ENCODE data around the gene OR2T1. TPM values are rescaled to one million over a fixed set of nuclear protein-coding genes. Genes with fewer than 3 reads are reported as not detected.
"Not testable (repeated sequence)": the region's sequence is repeated elsewhere in the genome, so short reads cannot be mapped to it uniquely, and the experiment has no call there.

The OR2T1 gene
- total RNA-seq, 1 donor from 2014 or later, result not detected

GRCh38 chr1:248421384-248421783 lies 18.5 kb downstream of the OR2T1 start:
- Histone ChIP-seq H3K27ac (ENCODE audit: low read depth, low read length) (no peak overlapping the region), H3K4me2 (ENCODE audit: low read length) (no peak overlapping the region), H3K79me2 (ENCODE audit: insufficient read depth, low read length) (no peaks in the 10 kb centered on the region), H3K9ac (ENCODE audit: low read length) (no peak overlapping the region), H2AFZ (ENCODE audit: low read depth, low read length) (no peak overlapping the region), H3K36me3 (ENCODE audit: insufficient read depth, low read length) (no peaks in the 10 kb centered on the region), H3K9me3 (ENCODE audit: insufficient read depth, low read depth, low read length) (peaks cover 7% of the 10 kb centered on the region), H3K4me3 (ENCODE audit: insufficient read depth, low read depth, low read length) (no peak overlapping the region), H4K20me1 (ENCODE audit: insufficient read depth, low read length) (no peaks in the 10 kb centered on the region), H3K27me3 (ENCODE audit: insufficient read depth, low read length) (no peaks in the 10 kb centered on the region), H3K4me1 (ENCODE audit: insufficient read depth, low read length) (no peaks in the 10 kb centered on the region)
- FAIRE-seq, result no peak
- no peaks in the 10 kb centered on the region for H3K36me3 Mint-ChIP-seq (ENCODE audit: low read depth, unreplicated experiment)
- H3K4me3 Mint-ChIP-seq (ENCODE audit: unreplicated experiment), result no peak overlapping the region
- no peaks in the 10 kb centered on the region for H3K4me1 Mint-ChIP-seq (ENCODE audit: low read depth, unreplicated experiment)
- no peak overlapping the region for H3K27ac Mint-ChIP-seq (ENCODE audit: unreplicated experiment)
- TF ChIP-seq, protein P1, sequence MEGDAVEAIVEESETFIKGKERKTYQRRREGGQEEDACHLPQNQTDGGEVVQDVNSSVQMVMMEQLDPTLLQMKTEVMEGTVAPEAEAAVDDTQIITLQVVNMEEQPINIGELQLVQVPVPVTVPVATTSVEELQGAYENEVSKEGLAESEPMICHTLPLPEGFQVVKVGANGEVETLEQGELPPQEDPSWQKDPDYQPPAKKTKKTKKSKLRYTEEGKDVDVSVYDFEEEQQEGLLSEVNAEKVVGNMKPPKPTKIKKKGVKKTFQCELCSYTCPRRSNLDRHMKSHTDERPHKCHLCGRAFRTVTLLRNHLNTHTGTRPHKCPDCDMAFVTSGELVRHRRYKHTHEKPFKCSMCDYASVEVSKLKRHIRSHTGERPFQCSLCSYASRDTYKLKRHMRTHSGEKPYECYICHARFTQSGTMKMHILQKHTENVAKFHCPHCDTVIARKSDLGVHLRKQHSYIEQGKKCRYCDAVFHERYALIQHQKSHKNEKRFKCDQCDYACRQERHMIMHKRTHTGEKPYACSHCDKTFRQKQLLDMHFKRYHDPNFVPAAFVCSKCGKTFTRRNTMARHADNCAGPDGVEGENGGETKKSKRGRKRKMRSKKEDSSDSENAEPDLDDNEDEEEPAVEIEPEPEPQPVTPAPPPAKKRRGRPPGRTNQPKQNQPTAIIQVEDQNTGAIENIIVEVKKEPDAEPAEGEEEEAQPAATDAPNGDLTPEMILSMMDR (IDR thresholded peaks at IDR 0.05; ENCODE audit: insufficient read depth, low read depth, low read length), result no peak
- TF ChIP-seq EZH2 (IDR thresholded peaks at IDR 0.05; ENCODE audit: insufficient read depth, low read length), result no peak
- peak; percentile 4 for DNase-seq (ENCODE audit: low read depth)
- no peaks in the 10 kb centered on the region for H3K27me3 Mint-ChIP-seq (ENCODE audit: low read depth, unreplicated experiment)
- H3K9me3 Mint-ChIP-seq (ENCODE audit: unreplicated experiment), result peaks cover 8% of the 10 kb centered on the region

DNA sequence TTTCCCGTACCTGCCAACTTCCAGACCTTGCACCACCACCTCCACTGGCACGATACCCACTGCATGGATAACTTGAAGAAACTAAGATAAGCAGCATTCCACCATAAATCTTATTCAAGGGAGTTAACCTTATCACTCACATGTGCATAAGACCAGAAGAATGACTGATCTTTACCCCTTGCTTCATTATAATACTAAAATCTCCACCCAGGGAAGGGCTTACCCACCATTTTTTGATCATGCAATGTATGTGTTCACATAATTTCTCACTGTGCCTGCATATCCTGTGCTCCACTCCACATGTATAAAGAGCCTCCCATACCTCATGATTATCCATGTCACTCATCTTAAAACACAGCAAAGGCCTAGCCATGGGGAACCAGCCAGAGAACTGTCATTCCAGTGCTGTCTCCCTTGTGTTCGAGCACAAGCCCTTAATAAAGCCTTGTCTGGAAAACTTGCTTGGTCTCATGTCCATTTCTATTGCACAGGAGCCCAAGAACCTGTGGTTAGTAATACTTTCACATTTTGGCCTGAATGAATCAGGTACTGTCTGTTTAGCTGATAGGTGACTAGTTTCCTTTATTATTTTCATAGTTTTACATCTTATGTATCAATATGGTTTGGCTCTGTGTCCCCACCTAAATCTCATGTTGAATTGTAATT lies 24.8 kb downstream of the OR2T1 start:
- DNase-seq (ENCODE audit: low read depth); H3K36me3 Mint-ChIP-seq (ENCODE audit: low read depth, unreplicated experiment); FAIRE-seq; H3K4me1 ChIP-seq (ENCODE audit: insufficient read depth, low read length); H4K20me1 ChIP-seq (ENCODE audit: insufficient read depth, low read length); H3K9ac ChIP-seq (ENCODE audit: low read length); H3K4me3 Mint-ChIP-seq (ENCODE audit: unreplicated experiment); H3K27me3 ChIP-seq (ENCODE audit: insufficient read depth, low read length); H3K27ac ChIP-seq (ENCODE audit: low read depth, low read length); H3K27me3 Mint-ChIP-seq (ENCODE audit: low read depth, unreplicated experiment); H3K27ac Mint-ChIP-seq (ENCODE audit: unreplicated experiment); H3K9me3 ChIP-seq (ENCODE audit: insufficient read depth, low read depth, low read length); H3K4me3 ChIP-seq (ENCODE audit: insufficient read depth, low read depth, low read length); H3K4me1 Mint-ChIP-seq (ENCODE audit: low read depth, unreplicated experiment); H3K4me2 ChIP-seq (ENCODE audit: low read length); H3K36me3 ChIP-seq (ENCODE audit: insufficient read depth, low read length); H3K79me2 ChIP-seq (ENCODE audit: insufficient read depth, low read length); H2AFZ ChIP-seq (ENCODE audit: low read depth, low read length): not testable (repeated sequence)
- H3K9me3 Mint-ChIP-seq (ENCODE audit: unreplicated experiment), result peaks cover 16% of the 10 kb centered on the region

DNA sequence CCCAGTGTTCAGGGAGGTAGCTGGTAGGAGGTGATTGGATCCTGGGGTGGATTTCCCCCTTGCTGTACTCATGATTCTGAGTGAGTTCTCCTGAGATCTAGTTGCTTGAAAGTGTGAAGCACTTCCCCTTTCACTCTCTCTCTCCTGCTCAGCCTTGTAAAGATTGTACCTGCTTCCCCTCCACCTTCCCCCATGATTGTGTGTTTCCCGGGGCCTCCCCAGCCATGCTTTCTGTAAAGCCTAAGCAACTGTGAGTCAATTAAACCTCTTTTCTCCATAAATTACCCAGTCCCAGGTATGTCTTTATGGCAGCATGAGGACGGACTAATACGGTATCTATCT lies 25.3 kb downstream of the OR2T1 start:
- not testable (repeated sequence) for H3K27ac Mint-ChIP-seq (ENCODE audit: unreplicated experiment); H3K4me2 ChIP-seq (ENCODE audit: low read length); H3K36me3 Mint-ChIP-seq (ENCODE audit: low read depth, unreplicated experiment); H3K27me3 Mint-ChIP-seq (ENCODE audit: low read depth, unreplicated experiment); H3K9ac ChIP-seq (ENCODE audit: low read length); H3K9me3 ChIP-seq (ENCODE audit: insufficient read depth, low read depth, low read length); H3K4me3 ChIP-seq (ENCODE audit: insufficient read depth, low read depth, low read length); FAIRE-seq; H4K20me1 ChIP-seq (ENCODE audit: insufficient read depth, low read length); H3K27ac ChIP-seq (ENCODE audit: low read depth, low read length); H2AFZ ChIP-seq (ENCODE audit: low read depth, low read length); DNase-seq (ENCODE audit: low read depth); H3K4me1 ChIP-seq (ENCODE audit: insufficient read depth, low read length); H3K4me1 Mint-ChIP-seq (ENCODE audit: low read depth, unreplicated experiment); H3K36me3 ChIP-seq (ENCODE audit: insufficient read depth, low read length); H3K4me3 Mint-ChIP-seq (ENCODE audit: unreplicated experiment); H3K79me2 ChIP-seq (ENCODE audit: insufficient read depth, low read length); H3K27me3 ChIP-seq (ENCODE audit: insufficient read depth, low read length)
- H3K9me3 Mint-ChIP-seq (ENCODE audit: unreplicated experiment), result peaks cover 16% of the 10 kb centered on the region

GRCh38 chr1:248431683-248432082 lies 28.8 kb downstream of the OR2T1 start:
- DNase-seq (ENCODE audit: low read depth); H4K20me1 ChIP-seq (ENCODE audit: insufficient read depth, low read length); H3K27ac ChIP-seq (ENCODE audit: low read depth, low read length); H3K4me3 Mint-ChIP-seq (ENCODE audit: unreplicated experiment); H3K4me3 ChIP-seq (ENCODE audit: insufficient read depth, low read depth, low read length); H3K36me3 ChIP-seq (ENCODE audit: insufficient read depth, low read length); H3K9ac ChIP-seq (ENCODE audit: low read length); H3K27ac Mint-ChIP-seq (ENCODE audit: unreplicated experiment); H2AFZ ChIP-seq (ENCODE audit: low read depth, low read length); FAIRE-seq; H3K79me2 ChIP-seq (ENCODE audit: insufficient read depth, low read length); H3K9me3 ChIP-seq (ENCODE audit: insufficient read depth, low read depth, low read length); H3K4me2 ChIP-seq (ENCODE audit: low read length); H3K36me3 Mint-ChIP-seq (ENCODE audit: low read depth, unreplicated experiment); H3K27me3 ChIP-seq (ENCODE audit: insufficient read depth, low read length); H3K27me3 Mint-ChIP-seq (ENCODE audit: low read depth, unreplicated experiment); H3K4me1 ChIP-seq (ENCODE audit: insufficient read depth, low read length); H3K4me1 Mint-ChIP-seq (ENCODE audit: low read depth, unreplicated experiment): not testable (repeated sequence)
- H3K9me3 Mint-ChIP-seq (ENCODE audit: unreplicated experiment), result peaks cover 13% of the 10 kb centered on the region

DNA sequence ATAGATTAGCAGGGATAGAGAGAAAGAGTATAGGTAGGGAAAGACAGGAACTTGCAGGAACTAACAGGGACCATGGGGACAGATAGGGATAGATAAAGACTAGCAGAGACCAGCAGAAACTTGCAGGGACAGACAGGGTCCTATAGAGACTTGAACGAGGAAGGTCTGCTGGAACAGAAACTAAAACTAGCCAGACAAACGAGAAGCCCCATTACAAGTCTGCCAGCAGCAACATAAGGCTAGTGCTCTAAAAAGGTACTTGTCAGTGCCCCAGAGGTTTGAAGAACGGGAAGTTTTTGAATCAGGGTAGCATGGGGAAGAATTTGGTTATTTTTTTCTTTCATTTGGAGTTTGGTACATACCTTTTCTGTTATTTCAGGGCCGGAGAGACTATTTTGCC lies 29.4 kb downstream of the OR2T1 start:
- not testable (repeated sequence) for DNase-seq (ENCODE audit: low read depth); H3K4me2 ChIP-seq (ENCODE audit: low read length); H3K9ac ChIP-seq (ENCODE audit: low read length); FAIRE-seq; H3K36me3 ChIP-seq (ENCODE audit: insufficient read depth, low read length); H4K20me1 ChIP-seq (ENCODE audit: insufficient read depth, low read length); H3K27ac ChIP-seq (ENCODE audit: low read depth, low read length); H3K4me3 Mint-ChIP-seq (ENCODE audit: unreplicated experiment); H3K9me3 ChIP-seq (ENCODE audit: insufficient read depth, low read depth, low read length); H3K36me3 Mint-ChIP-seq (ENCODE audit: low read depth, unreplicated experiment); H3K27me3 ChIP-seq (ENCODE audit: insufficient read depth, low read length); H2AFZ ChIP-seq (ENCODE audit: low read depth, low read length); H3K4me1 Mint-ChIP-seq (ENCODE audit: low read depth, unreplicated experiment); H3K27ac Mint-ChIP-seq (ENCODE audit: unreplicated experiment); H3K79me2 ChIP-seq (ENCODE audit: insufficient read depth, low read length); H3K4me1 ChIP-seq (ENCODE audit: insufficient read depth, low read length); H3K4me3 ChIP-seq (ENCODE audit: insufficient read depth, low read depth, low read length); H3K27me3 Mint-ChIP-seq (ENCODE audit: low read depth, unreplicated experiment)
- peaks cover 12% of the 10 kb centered on the region for H3K9me3 Mint-ChIP-seq (ENCODE audit: unreplicated experiment)

Data from astrocyte (in vitro differentiated cells and primary cell).